GM10266 (cell line): ENCODE results near the gene DSCAM.

Experiments used
- DNase-seq: peaks from one replicate; pipeline ENCODE4 v3.0.0; 2012; ENCODE audit errors: extremely low spot score
- TF ChIP-seq, protein P1 (sequence below): IDR thresholded peaks from 2 replicates; pipeline ENCODE4 v1.5.1; 2012; ENCODE audit warnings: mild to moderate bottlenecking, low read depth; ENCODE audit not compliant: control insufficient read depth, insufficient read depth; ENCODE audit errors: missing control alignments

DSCAM gene

DNA sequence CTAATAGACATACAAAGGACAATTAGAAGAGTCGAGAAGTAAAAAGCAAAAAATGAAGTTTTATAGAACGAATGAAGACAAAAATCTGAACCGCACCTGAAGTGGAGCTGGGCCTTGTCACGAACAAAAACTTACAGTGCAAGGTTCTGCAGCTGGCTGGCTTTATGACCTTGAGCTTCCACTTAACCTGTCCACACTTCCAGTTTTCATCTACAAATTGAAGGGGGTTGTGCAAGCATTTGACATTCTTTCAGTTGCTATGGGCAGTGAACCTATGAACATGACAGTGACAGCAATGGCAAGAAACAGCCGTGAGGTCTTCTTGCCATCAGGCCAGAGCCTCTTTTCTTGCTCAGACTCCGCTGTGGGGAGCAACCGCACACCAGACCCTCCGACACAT, 93.2 kb downstream of the DSCAM start:
- DNase-seq = no peak
- TF ChIP-seq, protein P1, sequence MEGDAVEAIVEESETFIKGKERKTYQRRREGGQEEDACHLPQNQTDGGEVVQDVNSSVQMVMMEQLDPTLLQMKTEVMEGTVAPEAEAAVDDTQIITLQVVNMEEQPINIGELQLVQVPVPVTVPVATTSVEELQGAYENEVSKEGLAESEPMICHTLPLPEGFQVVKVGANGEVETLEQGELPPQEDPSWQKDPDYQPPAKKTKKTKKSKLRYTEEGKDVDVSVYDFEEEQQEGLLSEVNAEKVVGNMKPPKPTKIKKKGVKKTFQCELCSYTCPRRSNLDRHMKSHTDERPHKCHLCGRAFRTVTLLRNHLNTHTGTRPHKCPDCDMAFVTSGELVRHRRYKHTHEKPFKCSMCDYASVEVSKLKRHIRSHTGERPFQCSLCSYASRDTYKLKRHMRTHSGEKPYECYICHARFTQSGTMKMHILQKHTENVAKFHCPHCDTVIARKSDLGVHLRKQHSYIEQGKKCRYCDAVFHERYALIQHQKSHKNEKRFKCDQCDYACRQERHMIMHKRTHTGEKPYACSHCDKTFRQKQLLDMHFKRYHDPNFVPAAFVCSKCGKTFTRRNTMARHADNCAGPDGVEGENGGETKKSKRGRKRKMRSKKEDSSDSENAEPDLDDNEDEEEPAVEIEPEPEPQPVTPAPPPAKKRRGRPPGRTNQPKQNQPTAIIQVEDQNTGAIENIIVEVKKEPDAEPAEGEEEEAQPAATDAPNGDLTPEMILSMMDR = no peak

DNA sequence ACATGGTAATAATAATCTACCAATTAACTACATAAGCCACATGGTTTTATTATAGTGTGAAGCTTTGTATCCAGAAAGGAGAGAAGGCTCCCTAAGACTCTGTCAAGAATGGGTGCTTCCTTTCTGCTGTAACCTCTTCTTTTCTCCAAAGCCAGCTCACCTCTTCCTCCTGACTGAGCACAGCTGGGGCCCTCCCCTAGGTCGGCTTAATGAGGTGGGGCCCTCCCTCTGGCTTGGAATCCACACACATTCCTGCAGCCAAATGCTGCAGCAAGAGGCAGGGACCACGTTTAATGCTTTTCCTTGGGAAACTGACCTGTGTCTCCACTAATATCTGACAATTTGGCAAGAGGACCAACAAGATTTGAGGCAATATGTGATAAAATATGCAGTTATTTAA, 94.8 kb downstream of the DSCAM start:
- DNase-seq = no peak
- TF ChIP-seq, protein P1 = no peak

DNA sequence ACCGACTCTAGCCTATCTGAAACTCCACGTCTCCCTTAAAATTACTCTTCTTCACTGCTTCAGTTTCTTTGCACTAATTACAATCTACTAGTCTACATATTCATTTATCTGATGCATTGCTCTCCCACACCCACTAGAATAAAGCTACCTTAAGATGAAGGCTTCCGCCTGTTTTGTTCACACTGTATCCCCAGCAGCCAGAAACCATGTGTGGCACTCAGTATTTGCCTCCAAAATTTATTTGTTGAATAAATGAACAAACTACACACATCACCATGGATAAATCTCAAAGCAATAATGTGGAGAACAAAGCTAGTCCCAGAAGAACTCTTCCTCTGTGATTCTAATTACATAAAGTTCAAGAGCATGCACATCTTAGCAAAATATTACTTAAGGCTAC, 95.7 kb downstream of the DSCAM start:
- TF ChIP-seq, protein P1 = no peak
- no peak for DNase-seq

DNA sequence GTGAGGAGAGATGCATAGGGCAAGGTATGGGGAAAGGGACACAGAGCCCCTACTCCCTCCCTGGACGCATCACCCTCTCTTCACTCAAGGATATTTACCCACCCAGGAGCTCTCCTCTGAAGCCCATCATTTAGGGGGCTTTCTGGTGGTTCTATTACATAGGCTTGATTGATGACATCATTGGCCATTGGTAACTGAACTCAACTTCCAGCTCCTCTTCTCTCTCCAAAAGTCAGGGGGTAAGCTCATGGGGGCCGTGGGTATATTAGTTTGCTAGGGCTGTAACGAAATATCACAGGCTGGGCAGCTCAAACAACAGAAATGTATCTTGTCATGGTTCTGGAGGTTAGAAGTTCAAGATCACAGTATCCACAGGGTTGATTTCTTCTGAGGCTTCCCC, 110.8 kb downstream of the DSCAM start:
- DNase-seq = no peak
- TF ChIP-seq, protein P1 = no peak

DNA sequence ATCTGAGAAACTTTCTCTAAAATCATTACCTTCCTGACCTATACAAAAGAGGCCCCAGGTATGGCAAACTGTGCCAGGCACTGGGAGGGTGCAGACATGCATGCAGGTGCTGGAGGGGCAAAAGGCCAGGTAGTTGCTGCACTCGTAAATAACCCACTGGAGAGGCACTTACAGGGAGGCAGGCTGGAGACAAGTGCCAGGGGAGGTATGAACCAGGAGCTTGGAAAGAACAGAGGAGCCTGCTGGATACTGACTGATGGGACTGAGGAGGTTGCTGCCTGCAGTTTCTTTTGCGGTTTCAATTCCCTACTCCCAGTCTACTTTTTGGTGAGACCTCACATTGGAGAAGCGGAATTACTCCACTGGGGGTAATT, 113.9 kb downstream of the DSCAM start:
- no peak for DNase-seq
- TF ChIP-seq, protein P1 = no peak

DNA sequence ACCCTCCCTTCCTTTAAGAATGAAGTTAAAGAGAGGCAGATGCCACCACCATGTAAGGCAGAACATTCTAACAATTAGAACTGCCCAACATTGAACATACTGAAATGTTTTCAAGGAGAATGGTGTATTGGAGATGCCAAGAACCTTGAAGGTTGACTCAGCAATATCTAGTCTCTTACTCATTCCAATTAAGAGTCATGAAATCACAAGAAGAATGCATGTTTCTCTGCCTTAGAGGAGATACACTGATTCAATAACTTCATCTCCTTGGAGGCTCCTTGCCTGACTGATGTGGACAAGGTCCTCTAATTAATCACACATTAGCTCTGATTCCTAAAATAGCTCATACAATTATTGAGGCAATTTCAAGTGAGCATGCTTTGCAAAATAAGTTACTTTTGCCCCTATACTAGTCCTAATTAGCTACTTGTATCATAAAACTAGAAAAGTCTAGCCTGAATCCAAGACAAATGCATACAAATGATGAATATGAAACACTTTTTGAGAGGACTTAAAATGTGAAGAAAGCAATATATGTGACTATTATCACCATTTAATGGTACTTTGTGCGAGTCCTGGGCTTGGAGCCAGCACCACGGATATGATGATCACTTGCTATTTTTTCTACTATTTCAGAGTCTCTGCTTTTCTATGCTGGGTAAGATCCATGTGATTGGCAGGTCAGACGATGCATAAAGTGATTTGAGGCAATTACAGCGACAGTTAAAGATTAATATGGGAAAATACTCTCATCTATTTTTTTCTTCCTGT, 114.5 kb downstream of the DSCAM start:
- no peak for DNase-seq
- TF ChIP-seq, protein P1 = no peak

DNA sequence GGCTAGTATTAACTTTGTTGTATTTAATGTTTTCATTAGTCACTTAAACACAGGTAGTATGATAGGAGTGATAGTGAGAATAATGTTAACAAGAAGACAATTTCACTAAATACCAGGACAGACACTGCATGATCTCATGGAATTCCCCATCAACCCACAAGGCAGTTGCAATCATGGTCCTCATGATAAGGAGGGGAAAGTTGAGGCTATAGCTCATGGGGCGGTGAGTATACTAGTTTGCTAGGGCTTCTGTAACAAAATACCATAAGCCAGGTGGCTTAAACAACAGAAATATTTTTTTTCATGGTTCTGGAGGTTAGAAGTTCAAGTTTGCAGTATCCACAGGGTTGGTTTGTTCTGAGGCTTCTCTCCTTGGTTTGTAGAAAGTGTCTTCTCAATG, 115.8 kb downstream of the DSCAM start:
- DNase-seq = no peak
- TF ChIP-seq, protein P1 = no peak
